Muscle layer of colon (tissue), 2 donors: ENCODE results near the gene LRP1.
A peak's percentile ranks its signal among the peaks of the same experiment; 100 is the strongest.

ENCODE experiments used
- H3K27ac ChIP-seq: one replicate; pipeline ENCODE4 v1.7.0; 2013; ENCODE audit warnings: low read depth, mild to moderate bottlenecking, low read length, moderate library complexity
- H3K27me3 ChIP-seq, 2 donors: one replicate each; pipeline ENCODE4 v1.7.0; 2013; ENCODE audit warnings: low read length in 2 of 2, mild to moderate bottlenecking in 2 of 2; ENCODE audit not compliant: insufficient read depth in 2 of 2, control insufficient read depth in 1 of 2
- H3K36me3 ChIP-seq: one replicate; pipeline ENCODE4 v1.7.0; 2013; ENCODE audit warnings: mild to moderate bottlenecking, low read length; ENCODE audit not compliant: insufficient read depth
- H3K4me1 ChIP-seq: one replicate; pipeline ENCODE4 v1.7.0; 2013; ENCODE audit warnings: mild to moderate bottlenecking, low read length; ENCODE audit not compliant: insufficient read depth
- H3K4me3 ChIP-seq, 2 donors: one replicate each; pipeline ENCODE4 v1.7.0; 2013; ENCODE audit warnings: low read length in 2 of 2, low read depth in 1 of 2, mild to moderate bottlenecking in 1 of 2, moderate library complexity in 1 of 2
- H3K9ac ChIP-seq: one replicate; pipeline ENCODE4 v1.7.0; 2013; ENCODE audit warnings: low read length
- H3K9me3 ChIP-seq: one replicate; pipeline ENCODE4 v1.7.0; 2013; ENCODE audit warnings: mild to moderate bottlenecking, low read length
- donor health status: abdominal sarcoma.
- donor health status: Adenocarcinoma of cecum.

LRP1 gene

DNA sequence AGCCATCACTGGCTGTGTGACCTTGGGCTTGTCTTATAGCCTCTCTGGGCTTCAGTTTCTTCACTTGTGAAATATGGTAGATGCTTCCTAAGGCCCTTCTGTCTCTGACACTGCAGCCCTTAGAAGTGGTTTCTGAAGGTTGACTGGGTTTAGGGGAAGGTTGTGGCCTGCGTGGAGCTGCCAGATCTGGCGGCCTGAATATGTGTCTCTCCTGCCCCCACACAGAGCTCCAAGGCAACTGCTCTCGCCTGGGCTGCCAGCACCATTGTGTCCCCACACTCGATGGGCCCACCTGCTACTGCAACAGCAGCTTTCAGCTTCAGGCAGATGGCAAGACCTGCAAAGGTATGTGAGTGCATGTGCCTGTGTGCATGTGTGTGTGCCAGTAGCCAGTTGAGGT is 15.2 kb downstream of the LRP1 start:
- H3K36me3 ChIP-seq, result peaks cover 85% of the 10 kb centered on the region
- no peak overlapping the region for H3K9ac ChIP-seq
- no peak overlapping the region for H3K4me3 ChIP-seq
- H3K27ac ChIP-seq, result no peak overlapping the region
- H3K9me3 ChIP-seq, result no peaks in the 10 kb centered on the region
- H3K4me1 ChIP-seq, result peaks cover 42% of the 10 kb centered on the region
- no peaks in the 10 kb centered on the region for H3K27me3 ChIP-seq

- H3K36me3 ChIP-seq, result peaks cover 73% of the 10 kb centered on the region
- H3K27ac ChIP-seq, result no peak overlapping the region
- H3K9me3 ChIP-seq, result no peaks in the 10 kb centered on the region
- H3K4me3 ChIP-seq, result no peak overlapping the region
- no peak overlapping the region for H3K9ac ChIP-seq
- peaks cover 61% of the 10 kb centered on the region for H3K4me1 ChIP-seq
- no peaks in the 10 kb centered on the region for H3K27me3 ChIP-seq
Measured at GRCh38 chr12:57145460-57146059, 17.3 kb downstream of the LRP1 start.

DNA sequence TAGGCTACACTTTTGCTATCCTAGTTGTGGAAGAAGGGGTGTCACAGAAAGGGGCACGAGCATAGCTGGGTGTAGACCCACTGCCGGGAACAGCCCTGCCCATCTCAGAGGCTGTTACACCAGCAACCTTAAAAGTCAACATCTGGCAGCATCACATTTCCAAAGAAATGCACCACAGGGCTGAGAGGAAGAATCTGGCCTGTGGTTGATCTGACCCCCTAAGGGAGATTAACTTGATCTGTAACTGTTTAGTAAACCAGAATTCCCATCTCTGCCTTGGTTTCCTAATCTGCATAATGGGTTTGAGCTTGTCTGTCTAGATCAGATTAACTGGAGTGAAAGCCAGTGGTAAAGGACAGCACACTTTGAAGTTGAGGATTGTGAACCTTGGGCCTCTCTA is 17.8 kb downstream of the LRP1 start:
- Histone ChIP-seq H3K9me3 (no peaks in the 10 kb centered on the region), H3K4me3 (no peak overlapping the region), H3K27ac (no peak overlapping the region), H3K4me1 (peaks cover 66% of the 10 kb centered on the region), H3K36me3 (peaks cover 74% of the 10 kb centered on the region), H3K27me3 (no peaks in the 10 kb centered on the region), H3K9ac (no peak overlapping the region)

DNA sequence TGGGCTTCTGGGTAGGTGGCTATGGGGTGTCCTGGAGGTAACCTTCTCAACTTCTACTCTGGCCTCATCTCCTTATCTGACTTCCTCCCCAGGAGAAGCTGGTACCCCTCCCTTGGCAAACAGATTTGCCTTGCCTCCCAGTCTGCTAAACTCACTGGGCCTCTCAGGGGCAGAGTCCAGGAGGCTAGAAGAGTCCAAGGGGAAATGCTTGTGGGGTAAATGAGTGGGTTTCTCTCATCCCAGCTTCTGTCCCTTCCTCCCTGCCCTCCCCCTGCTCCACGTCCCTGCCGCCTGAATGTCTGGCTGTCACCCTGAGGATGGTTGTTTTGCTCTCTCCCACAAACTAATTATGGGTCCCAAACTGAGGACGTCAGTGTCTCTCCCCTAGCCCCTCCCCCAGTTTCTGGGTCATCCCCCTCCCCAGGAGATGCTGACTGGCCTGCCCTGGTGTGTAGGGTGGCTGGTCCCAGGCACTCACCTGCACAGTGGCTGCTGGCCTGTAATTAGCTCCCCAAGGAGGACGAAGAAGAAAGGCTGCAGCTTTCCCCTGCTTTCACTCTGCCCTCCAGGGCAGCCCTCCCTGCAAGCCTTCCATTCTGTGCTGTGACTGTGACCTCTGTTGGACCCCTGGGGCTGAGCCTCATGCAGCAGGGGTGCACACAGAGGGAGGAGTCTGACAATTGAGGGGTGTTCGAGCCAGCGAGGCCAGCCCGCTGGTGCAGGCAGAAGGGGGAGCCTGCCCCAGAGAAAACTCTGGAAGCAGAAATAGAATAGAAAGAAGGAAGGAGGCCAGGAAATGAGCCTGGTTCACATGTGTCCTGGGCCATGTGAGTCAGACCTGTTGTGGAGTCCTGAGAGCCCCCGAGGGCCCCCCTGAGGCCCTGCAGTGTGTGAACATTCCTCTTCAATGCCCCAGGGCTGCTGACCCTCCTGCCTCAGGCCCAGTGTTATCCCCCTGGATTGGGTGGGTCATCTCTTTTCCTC is 19.0 kb downstream of the LRP1 start, which contains the start of gene LRP1-AS:
TSS of gene LRP1-AS (minus strand) at position 659 of the 984 bp plus-strand sequence.
- Histone ChIP-seq H3K9me3 (no peaks in the 10 kb centered on the region), H3K36me3 (peaks cover 66% of the 10 kb centered on the region), H3K27me3 (no peaks in the 10 kb centered on the region), H3K4me3 (no peak within 1 kb of the TSS), H3K27ac (peak within 1 kb of the TSS; percentile 70), H3K9ac (no peak within 1 kb of the TSS), H3K4me1 (peaks cover 76% of the 10 kb centered on the region)

- Histone ChIP-seq H3K9me3 (no peaks in the 10 kb centered on the region), H3K9ac (no peak overlapping the region), H3K4me1 (peaks cover 80% of the 10 kb centered on the region), H3K4me3 (no peak overlapping the region), H3K36me3 (peaks cover 52% of the 10 kb centered on the region), H3K27me3 (no peaks in the 10 kb centered on the region), H3K27ac (peak overlapping the region; percentile 70)
Measured at GRCh38 chr12:57148469-57149244, 20.4 kb downstream of the LRP1 start.

GRCh38 chr12:57149245-57149900 is 21.1 kb downstream of the LRP1 start:
- Histone ChIP-seq H3K27ac (peak overlapping the region; percentile 70), H3K4me1 (peaks cover 80% of the 10 kb centered on the region), H3K9me3 (no peaks in the 10 kb centered on the region), H3K36me3 (peaks cover 52% of the 10 kb centered on the region), H3K27me3 (no peaks in the 10 kb centered on the region), H3K4me3 (peak overlapping the region in 1 of 2 donors; percentile 6), H3K9ac (no peak overlapping the region)

GRCh38 chr12:57150400-57151000 is 22.2 kb downstream of the LRP1 start:
- Histone ChIP-seq H3K9me3 (no peaks in the 10 kb centered on the region), H3K36me3 (peaks cover 52% of the 10 kb centered on the region), H3K27me3 (no peaks in the 10 kb centered on the region), H3K4me1 (peaks cover 73% of the 10 kb centered on the region), H3K9ac (no peak overlapping the region), H3K4me3 (no peak overlapping the region), H3K27ac (no peak overlapping the region)

DNA sequence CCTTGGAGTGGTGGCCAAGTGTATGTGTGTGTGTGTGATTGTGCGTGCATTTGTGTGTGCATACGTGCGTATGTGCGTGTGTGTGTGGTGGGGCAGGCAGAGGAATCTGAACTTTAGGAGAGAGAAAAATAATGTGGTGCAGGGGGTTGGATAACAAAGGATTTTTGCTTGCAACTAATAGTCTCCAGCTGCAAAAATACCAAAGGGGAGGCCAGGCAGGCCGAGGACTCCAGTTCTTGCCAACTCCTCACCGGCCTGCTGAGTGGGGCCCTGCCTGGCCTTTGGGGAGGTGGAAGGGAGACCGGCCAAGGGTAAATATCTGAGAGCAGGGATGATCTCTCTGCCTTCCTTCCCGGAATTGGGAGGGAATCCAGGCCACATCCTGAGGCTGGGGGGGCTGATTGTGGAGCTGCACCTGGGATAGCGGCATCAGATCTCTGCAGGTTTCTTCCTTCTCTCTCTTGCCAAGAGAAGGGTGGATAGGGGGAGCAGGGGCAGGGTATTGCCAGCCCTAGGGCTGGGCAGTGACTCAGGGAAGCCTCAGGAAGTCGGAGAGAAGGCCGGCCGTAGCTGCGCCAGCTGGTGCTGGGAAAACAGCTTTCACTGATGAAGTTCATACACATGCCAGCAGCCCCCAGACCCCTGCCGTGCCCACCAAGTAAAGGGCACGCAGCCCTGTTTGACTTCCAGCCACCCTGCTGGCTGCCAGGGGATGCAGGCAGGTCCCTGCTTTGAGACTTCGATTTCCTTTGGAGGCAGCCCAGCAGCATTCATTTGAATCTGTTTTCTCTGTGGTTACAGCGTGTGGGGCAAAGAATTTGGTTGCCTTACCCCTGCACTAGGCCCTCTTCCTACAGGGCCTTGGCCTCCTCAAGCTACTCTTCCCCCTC is 23.7 kb downstream of the LRP1 start:
- H3K9me3 ChIP-seq, result no peaks in the 10 kb centered on the region
- H3K27ac ChIP-seq, result peak overlapping the region; percentile 88
- H3K36me3 ChIP-seq, result peaks cover 52% of the 10 kb centered on the region
- H3K4me1 ChIP-seq, result peaks cover 63% of the 10 kb centered on the region
- no peak overlapping the region for H3K9ac ChIP-seq
- H3K4me3 ChIP-seq, result peak overlapping the region in 1 of 2 donors; percentile 21
- H3K27me3 ChIP-seq, result no peaks in the 10 kb centered on the region

- Histone ChIP-seq H3K4me1 (peaks cover 57% of the 10 kb centered on the region), H3K4me3 (peak overlapping the region in 1 of 2 donors; percentile 21)
Measured at GRCh38 chr12:57152639-57153038, 24.4 kb downstream of the LRP1 start.

DNA sequence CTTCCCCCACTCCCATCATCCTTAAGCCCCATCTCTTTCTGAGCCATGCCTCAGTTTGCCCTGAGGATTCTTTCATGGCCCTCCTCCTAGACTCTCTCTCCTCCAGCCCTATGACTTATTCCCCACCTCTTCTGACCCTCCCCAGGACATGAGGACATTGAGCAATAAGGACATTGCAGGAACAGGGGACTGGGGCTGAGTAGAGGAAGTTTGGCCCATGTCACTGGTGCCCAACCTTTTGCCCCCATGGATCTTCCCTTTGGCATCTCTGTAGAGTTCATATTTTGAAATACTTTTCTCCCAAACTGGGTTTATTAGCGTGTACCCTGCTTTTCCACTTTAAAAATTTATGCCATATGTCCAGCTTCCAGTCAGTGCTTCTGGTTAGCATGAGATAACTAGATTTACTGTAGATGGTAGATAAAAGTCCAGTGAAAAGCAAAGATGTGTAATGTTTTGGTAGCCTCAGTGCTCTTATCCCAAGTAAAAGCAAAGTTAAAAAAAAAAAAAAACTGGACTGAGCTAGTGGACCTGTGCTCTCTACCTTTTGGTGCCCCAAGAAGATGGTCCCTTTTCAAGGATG is 25.2 kb downstream of the LRP1 start:
- H3K27ac ChIP-seq, result peak overlapping the region; percentile 88

More at GRCh38 chr12:57152639-57153038, 24.4 kb downstream of the LRP1 start:
- H3K9me3 ChIP-seq, result no peaks in the 10 kb centered on the region
- H3K27ac ChIP-seq, result peak overlapping the region; percentile 88
- H3K9ac ChIP-seq, result no peak overlapping the region
- no peaks in the 10 kb centered on the region for H3K27me3 ChIP-seq
- peaks cover 54% of the 10 kb centered on the region for H3K36me3 ChIP-seq

More for the DNA sequence above, 25.2 kb downstream of the LRP1 start:
- Histone ChIP-seq H3K36me3 (peaks cover 62% of the 10 kb centered on the region), H3K4me3 (no peak overlapping the region), H3K4me1 (peaks cover 54% of the 10 kb centered on the region), H3K27me3 (no peaks in the 10 kb centered on the region), H3K9ac (no peak overlapping the region), H3K9me3 (no peaks in the 10 kb centered on the region)
